Nephron progenitor cell (in vitro differentiated cells): Measurements from ENCODE around the gene SLC38A8.

ENCODE experiments used
- DNase-seq: peaks from one replicate; pipeline ENCODE4 v3.0.0; 2021
- H3K27ac Mint-ChIP-seq: 2 replicates; pipeline ENCODE4 v1.8.0; 2021; ENCODE audit warnings: mild to moderate bottlenecking, moderate library complexity, mixed read lengths
- H3K27me3 Mint-ChIP-seq: 2 replicates; pipeline ENCODE4 v1.8.0; 2021; ENCODE audit warnings: mild to moderate bottlenecking, low read depth, mixed read lengths; ENCODE audit not compliant: poor library complexity
- H3K36me3 Mint-ChIP-seq: 2 replicates; pipeline ENCODE4 v1.8.0; 2021; ENCODE audit warnings: low read depth, mixed read lengths
- H3K4me1 Mint-ChIP-seq: 2 replicates; pipeline ENCODE4 v1.8.0; 2021; ENCODE audit warnings: mixed read lengths
- H3K4me3 Mint-ChIP-seq: 2 replicates; pipeline ENCODE4 v1.8.0; 2021; ENCODE audit warnings: mild to moderate bottlenecking, moderate library complexity, mixed read lengths
- H3K9me3 Mint-ChIP-seq: 2 replicates; pipeline ENCODE4 v1.8.0; 2021; ENCODE audit warnings: mild to moderate bottlenecking, moderate library complexity, mixed read lengths
- CTCF ChIP-seq: fragments of 200-600 bp; sonication (generic); IDR thresholded peaks from 2 replicates; pipeline ENCODE4 v1.5.0; 2021; ENCODE audit warnings: antibody characterized with exemption

SLC38A8 gene

GRCh38 chr16:84024854-84025253, 17.7 kb downstream of the SLC38A8 start:
- no peak overlapping the region for H3K27ac Mint-ChIP-seq
- DNase-seq: no peak
- H3K36me3 Mint-ChIP-seq: peaks cover 9% of the 10 kb centered on the region
- no peak for TF ChIP-seq CTCF
- H3K4me1 Mint-ChIP-seq: peaks cover 32% of the 10 kb centered on the region
- H3K4me3 Mint-ChIP-seq: no peak overlapping the region
- peaks cover 35% of the 10 kb centered on the region for H3K9me3 Mint-ChIP-seq
- H3K27me3 Mint-ChIP-seq: peaks cover 2% of the 10 kb centered on the region

- TF ChIP-seq CTCF: no peak
- peaks cover 55% of the 10 kb centered on the region for H3K9me3 Mint-ChIP-seq
- peaks cover 2% of the 10 kb centered on the region for H3K27me3 Mint-ChIP-seq
- H3K4me1 Mint-ChIP-seq: peaks cover 26% of the 10 kb centered on the region
- peaks cover 15% of the 10 kb centered on the region for H3K36me3 Mint-ChIP-seq
- DNase-seq: no peak
- H3K4me3 Mint-ChIP-seq: no peak overlapping the region
- no peak overlapping the region for H3K27ac Mint-ChIP-seq
These were observed 20.0 kb downstream of the SLC38A8 start for GRCh38 chr16:84022644-84023043.

- DNase-seq: no peak
- Mint-ChIP-seq H3K36me3 (peaks cover 15% of the 10 kb centered on the region), H3K27me3 (peaks cover 6% of the 10 kb centered on the region), H3K9me3 (peaks cover 64% of the 10 kb centered on the region), H3K4me3 (no peak overlapping the region), H3K4me1 (peaks cover 18% of the 10 kb centered on the region), H3K27ac (no peak overlapping the region)
- no peak for TF ChIP-seq CTCF
These were observed 21.1 kb downstream of the SLC38A8 start for GRCh38 chr16:84021488-84021887.

GRCh38 chr16:84020353-84020752, 22.2 kb downstream of the SLC38A8 start:
- Mint-ChIP-seq H3K4me1 (peaks cover 16% of the 10 kb centered on the region), H3K9me3 (peaks cover 64% of the 10 kb centered on the region), H3K27me3 (peaks cover 4% of the 10 kb centered on the region), H3K27ac (no peak overlapping the region), H3K4me3 (no peak overlapping the region), H3K36me3 (peaks cover 15% of the 10 kb centered on the region)
- TF ChIP-seq CTCF: no peak
- DNase-seq: no peak

- peaks cover 64% of the 10 kb centered on the region for H3K9me3 Mint-ChIP-seq
- peaks cover 9% of the 10 kb centered on the region for H3K27me3 Mint-ChIP-seq
- no peak overlapping the region for H3K4me3 Mint-ChIP-seq
- no peak for TF ChIP-seq CTCF
- no peak overlapping the region for H3K27ac Mint-ChIP-seq
- peaks cover 19% of the 10 kb centered on the region for H3K4me1 Mint-ChIP-seq
- DNase-seq: no peak
- peaks cover 15% of the 10 kb centered on the region for H3K36me3 Mint-ChIP-seq
These were observed 23.9 kb downstream of the SLC38A8 start for GRCh38 chr16:84018710-84019109.

GRCh38 chr16:84016477-84016876, 26.1 kb downstream of the SLC38A8 start:
- H3K27ac Mint-ChIP-seq: no peak overlapping the region
- peaks cover 12% of the 10 kb centered on the region for H3K27me3 Mint-ChIP-seq
- H3K4me1 Mint-ChIP-seq: peaks cover 7% of the 10 kb centered on the region
- no peak for TF ChIP-seq CTCF
- H3K9me3 Mint-ChIP-seq: peaks cover 44% of the 10 kb centered on the region
- no peak overlapping the region for H3K4me3 Mint-ChIP-seq
- no peak for DNase-seq
- peaks cover 12% of the 10 kb centered on the region for H3K36me3 Mint-ChIP-seq
